GM13977 (cell line): ENCODE data around the gene TCF15.

Experiments used
- DNase-seq: peaks from one replicate; pipeline ENCODE4 v3.0.0; 2012; ENCODE audit warnings: low spot score
- in situ Hi-C: fragments of 300-500 bp; cut with MboI; formaldehyde crosslinking; loops from one replicate; pipeline ENCODE4 v1.12.0; 2022; ENCODE audit warnings: low sequenced_read_pairs, low pct_unique_long_range_greater_than_20kb, mixed read lengths, inconsistent platforms; ENCODE audit not compliant: unreplicated experiment
- TF ChIP-seq, protein P1 (sequence below): IDR thresholded peaks from 2 replicates; pipeline ENCODE4 v1.5.1; 2012; ENCODE audit warnings: mild to moderate bottlenecking, control low read depth; ENCODE audit not compliant: insufficient read depth; ENCODE audit errors: extremely low read depth, missing control alignments

Gene TCF15

DNA sequence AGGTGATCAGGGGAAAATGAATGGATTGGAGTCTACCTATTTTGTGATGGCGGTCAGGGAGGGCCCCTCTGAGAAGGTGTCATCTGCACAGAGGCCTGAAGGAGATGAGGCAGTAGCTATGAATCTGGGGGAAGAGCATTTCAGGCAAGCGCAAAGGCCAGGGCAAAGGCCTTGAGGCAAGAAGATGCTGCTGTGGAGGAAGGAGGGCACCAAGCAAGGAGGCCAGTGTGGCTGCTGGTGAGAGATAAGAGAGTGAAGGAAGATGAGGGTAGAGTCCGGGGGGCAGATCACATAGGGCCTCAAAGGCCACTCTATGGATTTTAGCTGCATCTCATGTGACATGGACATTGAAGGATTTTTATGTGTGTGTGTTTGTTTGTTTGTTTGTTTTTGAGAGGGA, 45.9 kb downstream of the TCF15 start:
- TF ChIP-seq, protein P1, sequence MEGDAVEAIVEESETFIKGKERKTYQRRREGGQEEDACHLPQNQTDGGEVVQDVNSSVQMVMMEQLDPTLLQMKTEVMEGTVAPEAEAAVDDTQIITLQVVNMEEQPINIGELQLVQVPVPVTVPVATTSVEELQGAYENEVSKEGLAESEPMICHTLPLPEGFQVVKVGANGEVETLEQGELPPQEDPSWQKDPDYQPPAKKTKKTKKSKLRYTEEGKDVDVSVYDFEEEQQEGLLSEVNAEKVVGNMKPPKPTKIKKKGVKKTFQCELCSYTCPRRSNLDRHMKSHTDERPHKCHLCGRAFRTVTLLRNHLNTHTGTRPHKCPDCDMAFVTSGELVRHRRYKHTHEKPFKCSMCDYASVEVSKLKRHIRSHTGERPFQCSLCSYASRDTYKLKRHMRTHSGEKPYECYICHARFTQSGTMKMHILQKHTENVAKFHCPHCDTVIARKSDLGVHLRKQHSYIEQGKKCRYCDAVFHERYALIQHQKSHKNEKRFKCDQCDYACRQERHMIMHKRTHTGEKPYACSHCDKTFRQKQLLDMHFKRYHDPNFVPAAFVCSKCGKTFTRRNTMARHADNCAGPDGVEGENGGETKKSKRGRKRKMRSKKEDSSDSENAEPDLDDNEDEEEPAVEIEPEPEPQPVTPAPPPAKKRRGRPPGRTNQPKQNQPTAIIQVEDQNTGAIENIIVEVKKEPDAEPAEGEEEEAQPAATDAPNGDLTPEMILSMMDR: no peak
- in situ Hi-C loops: loop anchor here (10.0 to 25.0 kb wide), 2 partner anchors 81 to 173 kb away; no protein-coding TSS in a partner anchor
- no peak for DNase-seq

GRCh38 chr20:563187-563586, 46.9 kb downstream of the TCF15 start:
- no peak for DNase-seq
- TF ChIP-seq, protein P1: no peak
- in situ Hi-C loops: loop anchor here (10.0 to 25.0 kb wide), 2 partner anchors 82 to 174 kb away; no protein-coding TSS in a partner anchor

- in situ Hi-C loops: loop anchor here (10.0 to 25.0 kb wide), 2 partner anchors 82 to 175 kb away; no protein-coding TSS in a partner anchor
- TF ChIP-seq, protein P1: no peak
- DNase-seq: no peak
These were observed 47.7 kb downstream of the TCF15 start for GRCh38 chr20:562232-562897.

GRCh38 chr20:561437-562231, 48.5 kb downstream of the TCF15 start:
- in situ Hi-C loops: loop anchor here (10.0 to 25.0 kb wide), 2 partner anchors 83 to 176 kb away; no protein-coding TSS in a partner anchor
- DNase-seq: peak; percentile 84
- TF ChIP-seq, protein P1: peak; percentile 95

DNA sequence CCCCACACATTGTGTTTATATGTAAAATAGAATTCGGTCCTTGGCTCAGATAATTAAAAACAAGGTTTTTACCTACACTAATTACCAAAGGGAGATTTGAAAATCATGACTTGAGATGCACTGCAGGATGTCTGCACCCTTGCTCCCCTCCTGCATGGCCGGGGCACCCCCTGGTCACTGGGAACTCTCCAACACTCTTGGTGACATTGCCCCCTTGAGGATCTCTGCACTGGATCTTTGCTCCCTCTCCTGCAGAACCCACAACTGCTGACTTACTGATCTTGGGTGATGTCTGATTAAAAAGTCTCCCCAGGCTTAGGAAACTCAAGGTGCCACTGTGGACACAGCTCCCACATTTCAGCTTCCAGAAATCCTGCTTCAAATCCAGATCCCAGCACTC, 49.4 kb downstream of the TCF15 start:
- TF ChIP-seq, protein P1: peak; percentile 1
- in situ Hi-C loops: loop anchor here (10.0 to 25.0 kb wide), 2 partner anchors 84 to 177 kb away; no protein-coding TSS in a partner anchor
- no peak for DNase-seq

- TF ChIP-seq, protein P1: no peak
These were observed 52.0 kb downstream of the TCF15 start for GRCh38 chr20:558117-558516.

More at GRCh38 chr20:558117-558516, 52.0 kb downstream of the TCF15 start:
- in situ Hi-C loops: loop anchor here (25.0 kb wide), 1 partner anchor 179 kb away; no protein-coding TSS in a partner anchor
- no peak for DNase-seq
